Activated CD4-positive, CD25-positive, alpha-beta regulatory T cell (primary cell): ENCODE results near the gene TASP1.

Experiments used
- DNase-seq, 4 experiments: peaks; one replicate each; lab custom pipeline; 2025; lab: John Stamatoyannopoulos, UW

The TASP1 gene

GRCh38 chr20:13436530-13436929 is 202.2 kb downstream of the TASP1 start:
- DNase-seq: no peak

GRCh38 chr20:13432126-13432525 is 206.6 kb downstream of the TASP1 start:
- no peak for DNase-seq

GRCh38 chr20:13430346-13431002 is 208.3 kb downstream of the TASP1 start:
- no peak for DNase-seq

GRCh38 chr20:13428684-13429083 is 210.0 kb downstream of the TASP1 start:
- DNase-seq: no peak

GRCh38 chr20:13426870-13427269 is 211.9 kb downstream of the TASP1 start:
- DNase-seq: no peak

- no peak for DNase-seq
Observed at GRCh38 chr20:13425381-13426135, 213.2 kb downstream of the TASP1 start.

- DNase-seq: no peak
Observed at GRCh38 chr20:13424174-13424833, 214.4 kb downstream of the TASP1 start.

GRCh38 chr20:13423472-13424173 is 215.1 kb downstream of the TASP1 start:
- DNase-seq: no peak

- DNase-seq: no peak
Observed at GRCh38 chr20:13422637-13423036, 216.1 kb downstream of the TASP1 start.

- no peak for DNase-seq
Observed at GRCh38 chr20:13420625-13421024, 218.1 kb downstream of the TASP1 start.

- DNase-seq: no peak
Observed at GRCh38 chr20:13419477-13419876, 219.3 kb downstream of the TASP1 start.

GRCh38 chr20:13418263-13419229 is 220.2 kb downstream of the TASP1 start:
- DNase-seq: no peak

- no peak for DNase-seq
Observed at GRCh38 chr20:13416531-13416930, 222.2 kb downstream of the TASP1 start.

- DNase-seq: no peak
Observed at GRCh38 chr20:13412806-13413445, 225.8 kb downstream of the TASP1 start.

- DNase-seq: no peak
Observed at GRCh38 chr20:13404293-13404692, 234.4 kb downstream of the TASP1 start.

- DNase-seq: no peak
Observed at GRCh38 chr20:13403453-13403852, 235.3 kb downstream of the TASP1 start.

GRCh38 chr20:13402986-13403385 is 235.7 kb downstream of the TASP1 start:
- no peak for DNase-seq

GRCh38 chr20:13402171-13402760 is 236.5 kb downstream of the TASP1 start:
- DNase-seq: no peak

GRCh38 chr20:13401596-13401995 is 237.1 kb downstream of the TASP1 start:
- DNase-seq: no peak

- DNase-seq: no peak
Observed at GRCh38 chr20:13400453-13400852, 238.3 kb downstream of the TASP1 start.
